Measurements from ENCODE around the gene MPPED1.

The MPPED1 gene

GRCh38 chr22:43411869-43412807 is at the start of gene MPPED1:
Gene MPPED1, plus strand, starts transcription at chr22:43412014. Its CDS starts 12,972 bp downstream, at chr22:43424986.
- no peak for DNase-seq (ENCODE audit: low read depth in 2 of 2)

DNA sequence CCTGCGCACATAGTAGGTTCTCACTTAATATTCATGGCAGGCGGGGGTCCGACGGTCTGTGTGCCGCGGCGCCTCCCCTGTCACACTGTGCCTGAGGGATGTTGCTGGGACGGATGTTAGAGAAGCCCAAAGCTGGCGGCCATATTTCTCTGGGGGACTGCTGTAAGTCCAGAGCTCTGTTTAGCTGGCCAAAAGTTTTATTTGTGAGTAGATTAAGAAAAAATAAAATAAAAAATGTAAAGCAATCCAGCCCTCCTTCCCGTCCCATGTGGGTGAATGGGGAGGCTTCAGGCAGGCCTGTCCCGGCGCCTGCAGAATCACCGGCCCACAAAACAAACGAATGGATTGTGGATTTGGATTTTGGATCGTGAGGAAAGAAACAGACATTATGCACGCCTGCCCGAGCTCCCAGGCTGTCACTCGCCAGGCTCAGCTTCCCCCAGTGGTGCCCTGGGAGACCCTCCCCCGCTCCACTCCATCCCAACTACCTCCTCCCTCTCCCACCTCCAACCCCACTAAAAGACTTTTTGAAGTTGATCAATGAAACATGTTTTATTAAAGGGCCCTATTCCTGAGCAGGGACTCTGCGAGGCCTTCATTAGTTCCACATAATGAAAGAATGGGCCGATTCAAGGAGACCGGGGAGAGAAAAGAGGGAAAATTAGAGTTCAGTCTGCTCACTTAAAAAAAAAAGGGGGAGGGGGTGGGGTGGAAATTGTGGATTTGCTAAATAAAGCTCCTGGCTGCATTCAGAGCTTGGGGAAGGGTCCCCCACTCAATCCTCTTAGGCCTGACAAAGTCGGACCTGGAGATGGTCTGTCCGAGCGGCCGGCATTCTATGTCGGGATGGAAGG is 48.3 kb upstream of the MPPED1 start:
- no peak for DNase-seq (ENCODE audit: low read depth in 2 of 2)

DNA sequence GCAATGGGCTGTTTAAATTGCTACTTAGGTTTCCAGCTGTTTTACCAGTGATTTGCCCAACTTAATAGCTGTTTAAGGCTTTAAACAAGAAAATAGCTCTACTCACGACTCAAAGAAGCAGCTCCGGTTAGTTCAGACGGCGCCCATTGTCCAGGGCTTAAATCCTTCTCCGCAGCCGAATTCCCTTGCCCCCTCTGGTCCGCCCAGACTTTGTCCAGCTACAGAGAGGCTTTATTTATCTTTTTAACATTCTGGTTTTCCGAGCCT is 47.7 kb upstream of the MPPED1 start:
- DNase-seq (ENCODE audit: low read depth in 2 of 2), result no peak

GRCh38 chr22:43365715-43366440 is 45.9 kb upstream of the MPPED1 start:
- DNase-seq (ENCODE audit: low read depth in 2 of 2), result no peak

DNA sequence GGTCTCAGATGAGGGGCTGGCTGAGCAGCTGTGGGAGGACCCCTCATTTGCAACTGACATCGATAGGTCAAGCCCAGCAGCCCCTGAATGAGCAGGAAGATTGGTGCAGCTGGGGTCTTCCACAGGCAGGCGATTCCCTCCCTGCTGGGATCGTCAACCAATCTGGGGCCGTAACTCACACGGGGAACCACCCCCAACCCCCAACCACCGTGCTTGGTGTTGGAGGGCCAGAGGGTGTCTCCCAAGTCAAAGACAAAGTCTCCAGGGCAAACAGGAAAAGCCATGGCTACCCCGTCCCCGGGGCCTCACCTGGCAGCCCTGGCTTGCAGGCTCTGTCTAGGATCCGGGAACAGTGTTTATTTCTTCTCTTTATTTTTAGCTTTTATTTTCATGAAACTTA is 41.8 kb upstream of the MPPED1 start:
- no peak for DNase-seq (ENCODE audit: low read depth in 2 of 2)

DNA sequence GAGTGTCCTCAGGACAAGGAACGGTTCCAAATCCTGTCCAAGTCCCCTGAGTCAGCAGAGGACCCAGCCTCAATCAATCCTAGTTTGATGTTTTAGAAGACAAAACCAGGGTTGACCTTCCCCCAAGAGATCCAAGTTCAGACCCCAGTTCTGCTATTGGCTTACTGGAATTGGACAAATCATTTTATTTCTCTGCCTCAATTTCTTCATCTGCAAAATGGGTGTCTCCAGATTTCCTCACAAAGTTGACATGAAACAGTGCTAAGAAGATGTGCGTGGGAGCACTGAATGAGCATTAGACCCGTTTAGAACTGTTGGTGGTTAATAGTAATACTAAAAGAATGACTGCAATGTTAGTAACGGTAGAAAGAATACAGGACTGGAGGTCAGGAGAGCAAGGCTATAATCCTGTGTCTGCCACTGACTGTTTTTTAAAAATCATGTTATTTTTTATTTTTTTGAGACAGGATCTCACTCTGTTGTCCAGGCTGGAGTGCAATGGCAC is 35.8 kb upstream of the MPPED1 start:
- no peak for DNase-seq (ENCODE audit: low read depth in 2 of 2)

DNA sequence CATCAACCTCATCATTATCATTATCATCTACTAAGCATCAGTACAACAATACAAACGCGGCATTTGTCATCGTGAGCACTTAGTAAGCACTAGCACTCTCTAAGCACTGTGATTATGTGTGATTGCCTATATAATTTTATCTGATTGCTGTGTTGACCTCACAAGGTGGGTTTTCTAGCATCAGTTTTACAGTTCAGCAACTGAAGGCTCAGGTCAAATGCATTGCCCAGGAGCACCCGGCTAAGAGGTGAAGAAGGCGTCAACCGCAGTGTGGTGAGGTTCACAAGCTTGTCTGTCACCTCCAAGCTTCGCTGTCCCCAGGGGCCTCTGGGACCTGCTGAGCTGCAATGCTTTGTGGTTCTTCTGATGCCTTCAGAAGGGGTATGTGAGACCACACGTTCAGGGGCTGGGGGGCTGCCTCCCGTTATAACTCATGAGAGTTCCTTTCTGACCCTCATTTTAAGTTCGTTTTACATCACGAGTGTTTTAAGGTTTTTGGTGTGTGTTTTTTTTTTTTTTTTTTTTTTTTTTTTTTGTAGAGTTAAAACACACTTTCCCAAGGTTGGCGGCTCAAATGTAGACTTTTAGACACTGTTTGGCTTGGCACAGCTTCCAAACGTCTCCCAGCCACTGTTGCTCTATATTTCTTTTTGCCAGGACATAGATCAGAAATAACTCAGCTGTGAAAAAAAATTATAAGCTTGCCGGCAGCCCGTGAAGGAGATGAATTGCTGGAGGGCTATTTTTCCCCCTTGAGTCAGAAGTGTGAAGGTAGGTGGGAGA is 34.9 kb upstream of the MPPED1 start:
- peak; percentile 24 to 51 for DNase-seq (ENCODE audit: low read depth in 2 of 2)

DNA sequence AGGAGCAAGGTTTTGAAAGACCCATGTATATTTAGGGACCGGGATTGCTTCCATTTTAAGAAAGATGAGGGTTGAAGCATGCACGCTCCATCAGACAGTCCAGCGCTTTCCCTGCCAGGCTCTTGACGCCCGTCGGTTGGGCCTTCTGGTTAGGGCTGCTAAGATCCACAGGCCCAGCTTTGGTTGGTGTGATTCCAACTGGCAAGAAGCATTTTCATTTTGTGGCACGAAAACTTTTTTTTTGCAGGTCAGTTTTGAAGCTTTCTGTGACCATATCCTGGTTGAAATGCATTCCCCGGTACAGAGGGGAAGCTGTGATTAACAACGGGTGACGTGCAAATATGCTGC is 34.3 kb upstream of the MPPED1 start:
- DNase-seq (ENCODE audit: low read depth in 2 of 2), result no peak

DNA sequence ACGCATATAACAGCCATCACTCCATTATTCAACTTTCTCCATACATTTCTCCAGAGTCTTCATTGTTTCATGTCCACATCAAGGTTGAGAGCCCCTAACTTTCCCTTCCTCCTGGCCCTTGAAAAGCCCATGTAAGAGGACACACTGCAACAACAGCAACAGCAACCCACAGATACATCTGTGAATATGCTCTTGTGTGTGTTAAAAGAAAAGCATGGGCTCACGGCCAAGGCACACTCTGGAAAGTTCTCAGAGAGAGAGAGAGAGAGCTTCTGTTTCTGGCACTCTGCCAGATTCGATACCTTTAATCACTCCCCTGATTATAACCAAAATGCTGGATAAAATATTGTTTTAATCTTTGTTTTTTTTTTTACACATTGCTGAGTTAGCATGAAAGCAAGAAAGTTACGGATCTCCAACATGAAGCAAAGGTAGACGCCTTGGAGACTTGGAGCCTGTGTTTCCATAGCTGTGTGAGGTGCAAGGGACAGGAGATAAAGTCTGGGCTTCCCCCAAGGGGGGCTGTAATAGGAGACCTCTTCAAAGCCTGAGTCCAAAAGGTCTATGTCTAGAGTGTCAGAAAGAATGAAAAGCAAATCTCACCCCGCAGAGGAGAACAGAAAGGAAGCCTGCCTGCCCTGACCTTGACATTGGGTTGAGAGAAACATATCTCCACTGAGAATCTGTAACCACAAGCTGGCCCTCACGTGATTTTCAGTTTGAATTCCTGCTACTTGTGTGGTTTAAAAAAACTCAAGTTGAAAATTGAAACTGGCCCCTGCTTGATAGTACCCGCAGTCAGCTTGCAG is 33.7 kb upstream of the MPPED1 start:
- no peak for DNase-seq (ENCODE audit: low read depth in 2 of 2)

DNA sequence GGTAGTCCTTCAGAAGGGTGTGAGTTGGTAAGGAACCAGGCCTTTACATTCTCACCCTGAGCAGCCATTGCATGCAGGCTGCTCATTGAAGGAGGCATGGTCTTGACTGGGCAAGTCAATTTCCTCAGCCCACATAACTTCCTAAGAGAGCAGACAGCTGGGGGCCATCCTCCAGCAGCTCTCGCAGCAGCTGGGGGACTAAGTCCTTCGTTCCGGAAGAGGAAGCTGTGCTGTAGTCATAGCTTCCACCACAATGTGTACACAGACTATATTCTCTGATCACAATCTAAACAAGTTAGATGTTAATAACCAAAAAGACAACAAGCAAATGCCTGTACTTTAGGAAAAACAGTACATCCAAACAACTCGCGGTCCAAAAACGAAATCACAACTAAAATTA is 30.1 kb upstream of the MPPED1 start:
- DNase-seq (ENCODE audit: low read depth in 2 of 2), result no peak

DNA sequence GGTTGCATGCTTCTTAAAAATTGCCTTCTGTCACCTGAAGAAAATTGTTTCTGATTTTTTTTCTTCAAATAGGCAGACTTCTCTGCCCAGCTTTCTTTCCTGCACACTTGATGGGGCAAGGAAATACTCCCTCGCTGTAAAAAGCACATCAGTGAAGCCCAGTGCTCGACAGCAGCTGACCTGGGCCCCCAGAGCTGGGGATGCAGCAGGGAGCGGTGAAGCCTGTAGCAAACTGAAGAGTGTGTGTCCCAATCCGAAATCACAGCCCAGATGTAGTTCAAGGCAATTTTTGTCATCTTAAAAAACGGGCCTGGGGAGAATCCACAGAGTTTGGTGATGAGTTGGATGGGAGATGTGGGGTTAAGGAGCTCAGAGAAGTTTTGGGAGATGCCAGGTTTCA is 27.0 kb upstream of the MPPED1 start:
- no peak for DNase-seq (ENCODE audit: low read depth in 2 of 2)

DNA sequence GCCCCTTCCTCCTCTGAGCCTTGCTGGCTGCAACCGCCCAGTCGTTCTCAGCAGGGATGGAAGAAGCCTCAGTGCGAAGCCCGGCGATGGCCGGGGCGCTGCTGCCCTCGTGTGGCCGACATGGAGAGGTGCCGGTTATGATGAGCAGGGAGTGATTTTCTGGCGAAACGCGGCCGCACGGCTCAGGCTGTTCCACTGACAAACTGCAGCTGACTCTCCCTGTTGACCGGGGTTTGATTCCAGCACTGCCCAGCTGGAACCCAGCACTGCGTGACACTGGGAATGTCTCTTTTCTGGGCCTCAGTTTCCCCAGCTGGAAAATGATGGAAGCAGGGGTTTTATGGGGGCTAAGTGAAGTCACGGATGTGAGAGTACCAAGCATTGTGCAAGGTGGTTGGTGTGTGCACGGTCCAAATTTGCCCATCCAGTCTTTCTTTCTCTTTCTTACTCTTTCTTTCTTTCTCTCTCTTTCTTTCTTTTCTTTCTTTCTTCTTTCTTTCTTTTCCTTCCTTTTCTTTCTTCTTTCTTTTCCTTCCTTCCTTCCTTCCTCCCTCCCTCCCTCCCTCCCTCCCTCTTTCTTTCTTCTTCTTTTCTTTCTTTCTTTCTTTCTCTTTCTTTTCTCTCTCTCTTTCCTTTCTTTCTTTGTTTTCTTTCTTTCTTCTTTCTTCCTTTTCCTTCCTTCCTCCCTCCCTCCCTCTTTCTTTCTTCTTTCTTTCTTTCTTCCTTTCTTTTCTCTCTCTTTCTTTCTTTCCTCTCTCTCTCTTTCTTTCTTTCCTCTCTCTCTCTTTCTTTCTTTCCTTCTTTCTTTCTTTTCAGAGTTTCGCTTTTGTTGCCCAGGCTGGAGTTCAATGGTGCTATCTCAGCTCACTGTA is 25.8 kb upstream of the MPPED1 start:
- peak; percentile 51 for DNase-seq (ENCODE audit: low read depth in 2 of 2)

DNA sequence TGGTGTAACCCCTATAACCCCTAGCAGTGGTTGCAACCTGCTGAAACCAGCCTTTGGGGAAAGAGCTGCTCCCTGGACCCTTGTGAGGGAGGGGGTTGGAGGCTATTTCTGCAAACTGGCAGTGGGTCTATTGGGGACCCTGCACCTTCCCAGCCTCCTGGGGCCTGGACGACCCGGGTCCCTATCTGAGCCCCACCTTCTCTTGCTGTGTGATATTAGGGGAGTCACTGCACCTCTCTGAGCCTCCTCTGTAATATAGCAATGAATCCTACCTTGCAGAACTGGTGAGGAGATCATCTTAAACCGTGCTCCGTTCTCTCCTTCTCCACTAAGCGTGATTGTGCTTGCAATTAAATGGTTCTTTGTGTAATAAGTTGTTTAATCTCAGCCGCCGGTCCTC is 24.0 kb upstream of the MPPED1 start:
- no peak for DNase-seq (ENCODE audit: low read depth in 2 of 2)

- peak; percentile 57 to 59 for DNase-seq (ENCODE audit: low read depth in 2 of 2)
Measured at GRCh38 chr22:43388420-43388851, 23.4 kb upstream of the MPPED1 start.

GRCh38 chr22:43389227-43389836 is 22.5 kb upstream of the MPPED1 start:
- no peak for DNase-seq (ENCODE audit: low read depth in 2 of 2)

DNA sequence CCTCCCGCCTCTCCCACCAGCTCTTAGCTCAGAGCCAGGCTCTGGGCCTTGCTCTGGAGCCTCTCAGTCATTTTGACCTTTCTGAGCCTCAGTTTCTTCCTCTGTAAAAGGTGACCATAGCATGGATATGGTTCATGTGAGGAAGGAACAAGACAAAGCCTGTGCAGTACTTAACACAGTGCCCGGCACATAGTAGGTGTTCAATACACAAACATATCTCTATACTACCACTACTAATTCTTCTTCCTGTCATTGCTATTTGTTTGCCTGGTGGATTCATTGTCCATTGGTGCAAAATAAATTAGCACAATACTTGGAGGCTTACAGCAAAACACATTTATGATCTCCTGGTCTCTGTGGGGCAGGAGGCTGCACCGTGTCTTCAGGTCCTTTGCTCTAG is 21.6 kb upstream of the MPPED1 start:
- DNase-seq (ENCODE audit: low read depth in 2 of 2), result no peak

DNA sequence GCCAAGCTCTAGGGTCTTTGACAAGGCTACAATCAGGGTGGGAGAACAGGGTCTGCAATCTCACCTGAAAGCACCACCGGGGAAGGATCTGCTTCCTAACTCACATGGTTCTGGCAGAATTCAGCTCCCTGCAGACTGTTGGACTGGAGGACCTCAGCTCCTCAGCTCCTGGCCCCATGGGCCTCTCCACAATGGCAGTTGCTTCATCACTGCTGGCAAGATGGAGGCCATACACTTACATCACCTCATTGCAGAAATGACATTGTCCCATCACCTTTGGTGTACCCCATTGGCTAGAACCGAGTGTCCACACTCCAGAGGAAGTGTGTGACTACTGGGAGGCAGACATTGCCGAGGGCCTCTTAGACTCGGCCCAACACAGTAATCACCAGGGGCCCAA is 20.9 kb upstream of the MPPED1 start:
- DNase-seq (ENCODE audit: low read depth in 2 of 2), result no peak

DNA sequence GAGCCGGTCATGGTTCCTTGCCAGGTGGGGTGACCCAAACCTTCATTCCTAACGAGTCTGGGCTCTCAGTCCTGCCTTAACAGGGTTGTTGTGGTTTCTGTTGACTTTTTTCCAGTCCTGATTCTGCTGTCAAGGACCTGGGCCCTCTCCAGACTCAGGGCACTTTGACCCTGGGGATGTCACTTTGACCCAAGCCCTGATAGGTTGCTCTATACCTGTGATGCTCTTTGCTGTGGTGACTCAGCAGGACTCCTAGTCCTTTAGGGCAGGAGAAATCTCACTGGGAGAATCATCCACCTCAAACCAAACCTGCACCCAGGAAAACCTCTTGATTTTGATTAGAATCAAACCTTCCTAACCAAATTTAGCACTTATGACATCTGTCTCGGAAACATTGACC is 20.5 kb upstream of the MPPED1 start:
- no peak for DNase-seq (ENCODE audit: low read depth in 2 of 2)

DNA sequence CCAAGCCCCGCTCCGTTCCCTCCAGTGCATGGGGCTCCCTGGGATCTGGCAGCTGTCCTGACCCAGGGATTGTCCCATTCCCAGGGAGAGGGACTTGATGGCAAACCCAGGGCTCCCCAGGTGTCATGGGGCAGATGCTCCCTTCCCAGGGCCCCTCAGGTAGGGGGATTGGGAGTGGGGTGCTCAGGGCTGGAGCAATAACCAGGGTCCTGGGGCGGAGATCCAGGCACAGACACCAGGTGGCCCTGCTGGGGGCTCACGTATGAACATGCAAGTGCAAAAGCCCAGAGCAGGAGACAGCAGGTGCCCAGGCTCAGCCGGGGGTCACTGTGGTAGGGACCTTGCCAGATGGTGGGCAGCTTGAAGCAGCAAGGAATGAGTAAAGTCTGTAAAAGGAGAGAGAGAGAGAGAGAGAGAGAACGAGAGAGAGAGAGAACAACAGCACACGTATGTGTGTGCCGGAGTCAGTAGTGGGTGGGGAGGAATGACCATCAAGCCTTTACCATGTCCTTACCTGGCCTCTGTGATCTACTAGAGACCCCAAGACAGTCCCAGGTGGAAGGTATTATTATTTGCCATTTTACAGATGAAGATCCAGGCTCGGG is 19.3 kb upstream of the MPPED1 start:
- no peak for DNase-seq (ENCODE audit: low read depth in 2 of 2)

Data from stimulated activated CD8-positive, alpha-beta memory T cell treated with anti-CD3 and anti-CD28 coated beads, Interleukin-15, amount 100 ng/mL, for 48 hours (primary cell).